WTC11 (cell line): ENCODE measurements around the gene BPIFB4. TPM values are rescaled to one million over a fixed set of nuclear protein-coding genes. Genes with fewer than 3 reads are reported as not detected.

Experiments used
- ATAC-seq: fragments of 200-7000 bp; cut with Tn5 transposase; 2 replicates; pipeline ENCODE4 v1.10.0; 2021; ENCODE audit warnings: mild to moderate bottlenecking, moderate library complexity
- CTCF ChIA-PET: fragments of 300-600 bp; sonication (Branson Sonifier 250); formaldehyde crosslinking; loops from one replicate; lab custom pipeline; 2021; ENCODE audit warnings: antibody characterized with exemption; lab: Charles Lee
- POLR2A ChIA-PET: fragments of 350-600 bp; sonication (Branson Sonifier 250); formaldehyde crosslinking; loops from one replicate; lab custom pipeline; 2021; ENCODE audit warnings: antibody characterized with exemption; lab: Charles Lee
- DNase-seq: peaks from one replicate; pipeline ENCODE4 v3.0.0; 2021; ENCODE audit warnings: low spot score
- H3K27ac Mint-ChIP-seq: 2 replicates; pipeline ENCODE4 v1.8.0; 2021; ENCODE audit warnings: mixed read lengths
- H3K27me3 Mint-ChIP-seq: 2 replicates; pipeline ENCODE4 v1.8.0; 2021; ENCODE audit warnings: low read depth, mild to moderate bottlenecking, moderate library complexity, mixed read lengths
- H3K36me3 Mint-ChIP-seq: 2 replicates; pipeline ENCODE4 v1.8.0; 2021; ENCODE audit warnings: mixed read lengths
- H3K4me1 Mint-ChIP-seq: 2 replicates; pipeline ENCODE4 v1.8.0; 2022; ENCODE audit warnings: mixed read lengths
- H3K4me3 Mint-ChIP-seq: 2 replicates; pipeline ENCODE4 v1.8.0; 2021; ENCODE audit warnings: mild to moderate bottlenecking, moderate library complexity, mixed read lengths
- H3K9me3 Mint-ChIP-seq: 2 replicates; pipeline ENCODE4 v1.8.0; 2021; ENCODE audit warnings: mixed read lengths
- AFF4 ChIP-seq: sonication (generic); formaldehyde crosslinking; IDR thresholded peaks from 2 replicates; pipeline ENCODE4 v1.8.1; 2023; ENCODE audit warnings: mild to moderate bottlenecking, missing genetic modification reagents, borderline replicate concordance
- ATF6 ChIP-seq: sonication (generic); formaldehyde crosslinking; IDR thresholded peaks from 2 replicates; pipeline ENCODE4 v1.8.1; 2023; ENCODE audit warnings: mild to moderate bottlenecking, missing genetic modification reagents
- ESRRA ChIP-seq: sonication (generic); formaldehyde crosslinking; IDR thresholded peaks from 2 replicates; pipeline ENCODE4 v1.8.1; 2022; ENCODE audit warnings: mild to moderate bottlenecking, missing genetic modification reagents, borderline replicate concordance
- ETV6 ChIP-seq: sonication (generic); formaldehyde crosslinking; IDR thresholded peaks from 2 replicates; pipeline ENCODE4 v1.8.1; 2022; ENCODE audit warnings: mild to moderate bottlenecking, missing genetic modification reagents
- FOXK1 ChIP-seq: sonication (generic); formaldehyde crosslinking; IDR thresholded peaks from 2 replicates; pipeline ENCODE4 v1.8.0; 2022; ENCODE audit warnings: mild to moderate bottlenecking, moderate library complexity, missing genetic modification reagents
- FOXP1 ChIP-seq: sonication (generic); formaldehyde crosslinking; IDR thresholded peaks from 2 replicates; pipeline ENCODE4 v1.8.0; 2022; ENCODE audit warnings: missing genetic modification reagents, mild to moderate bottlenecking, moderate library complexity, borderline replicate concordance
- JUN ChIP-seq: sonication (generic); formaldehyde crosslinking; IDR thresholded peaks from 2 replicates; pipeline ENCODE4 v1.8.0; 2023; ENCODE audit warnings: mild to moderate bottlenecking, missing genetic modification reagents
- MYBL2 ChIP-seq: sonication (generic); formaldehyde crosslinking; IDR thresholded peaks from 2 replicates; pipeline ENCODE4 v1.8.1; 2023; ENCODE audit warnings: mild to moderate bottlenecking, moderate library complexity, missing genetic modification reagents
- NFATC4 ChIP-seq: fragments of 250-450 bp; sonication (Bioruptor Pico); IDR thresholded peaks from 2 replicates; pipeline ENCODE4 v1.9.0; 2021; ENCODE audit warnings: mild to moderate bottlenecking
- NR2C2 ChIP-seq: sonication (generic); formaldehyde crosslinking; IDR thresholded peaks from 2 replicates; pipeline ENCODE4 v1.8.0; 2022; ENCODE audit warnings: mild to moderate bottlenecking, missing genetic modification reagents
- PRRX2 ChIP-seq: fragments of 250-450 bp; sonication (Bioruptor Pico); IDR thresholded peaks from 2 replicates; pipeline ENCODE4 v1.8.0; 2021; ENCODE audit warnings: mild to moderate bottlenecking
- RELA ChIP-seq: sonication (generic); formaldehyde crosslinking; IDR thresholded peaks from 2 replicates; pipeline ENCODE4 v1.8.1; 2022; ENCODE audit warnings: missing genetic modification reagents, mild to moderate bottlenecking, borderline replicate concordance
- SMAD4 ChIP-seq: sonication (generic); formaldehyde crosslinking; IDR thresholded peaks from 2 replicates; pipeline ENCODE4 v1.8.0; 2022; ENCODE audit warnings: mild to moderate bottlenecking, missing genetic modification reagents
- STAT6 ChIP-seq: sonication (generic); formaldehyde crosslinking; conservative IDR thresholded peaks from 2 replicates; pipeline ENCODE4 v1.8.1; 2023; ENCODE audit warnings: mild to moderate bottlenecking, low read depth, missing genetic modification reagents, moderate library complexity
- USF1 ChIP-seq: sonication (generic); formaldehyde crosslinking; IDR thresholded peaks from 2 replicates; pipeline ENCODE4 v1.8.0; 2022; ENCODE audit warnings: mild to moderate bottlenecking, missing genetic modification reagents
- ZNF138 ChIP-seq: sonication (generic); formaldehyde crosslinking; conservative IDR thresholded peaks from 2 replicates; pipeline ENCODE4 v1.8.1; 2022; ENCODE audit warnings: mild to moderate bottlenecking, moderate library complexity, missing genetic modification reagents
- ZNF219 ChIP-seq: sonication (generic); formaldehyde crosslinking; IDR thresholded peaks from 2 replicates; pipeline ENCODE4 v1.8.0; 2023; ENCODE audit warnings: missing genetic modification reagents, mild to moderate bottlenecking, borderline replicate concordance
- ZNF317 ChIP-seq: sonication (generic); formaldehyde crosslinking; IDR thresholded peaks from 2 replicates; pipeline ENCODE4 v1.8.1; 2023; ENCODE audit warnings: low read depth, mild to moderate bottlenecking, moderate library complexity, missing genetic modification reagents, borderline replicate concordance
- ZNF396 ChIP-seq: fragments of 250-450 bp; sonication (Bioruptor Pico); IDR thresholded peaks from 2 replicates; pipeline ENCODE4 v1.8.0; 2021; ENCODE audit warnings: mild to moderate bottlenecking, moderate library complexity, borderline replicate concordance
- total RNA-seq: library from RNA; stranded (reverse); gene quantifications from 3 replicates; pipeline ENCODE4 v1.2.3, GENCODE V29; 2021

BPIFB4 gene
- total RNA-seq, 1 experiment from 2014 or later: not detected

- H3K27ac Mint-ChIP-seq: no peak overlapping the region
- CTCF ChIA-PET: no interaction called here
- no peaks in the 10 kb centered on the region; the same call in 1 of the 2 replicates for H3K27me3 Mint-ChIP-seq
- H3K9me3 Mint-ChIP-seq: no peaks in the 10 kb centered on the region
- POLR2A ChIA-PET: interaction anchor here (0.6 kb wide), 1 partner anchor 906 kb away, joined by 3 read pairs; no protein-coding TSS in a partner anchor
- H3K4me1 Mint-ChIP-seq: no peaks in the 10 kb centered on the region
- ATAC-seq: no peak
- H3K36me3 Mint-ChIP-seq: no peaks in the 10 kb centered on the region
- TF ChIP-seq JUN (CRISPR knock-in tag): no peak
- no peak for TF ChIP-seq STAT6
- no peak for TF ChIP-seq AFF4 (CRISPR knock-in tag)
- TF ChIP-seq RELA: no peak
- TF ChIP-seq ZNF317 (CRISPR knock-in tag): no peak
- TF ChIP-seq ESRRA (CRISPR knock-in tag): no peak
- no peak for TF ChIP-seq USF1
- TF ChIP-seq MYBL2 (CRISPR knock-in tag): no peak
- TF ChIP-seq FOXK1: no peak
- no peak for TF ChIP-seq ZNF219
- no peak for TF ChIP-seq SMAD4 (CRISPR knock-in tag)
- TF ChIP-seq ZNF396 (CRISPR knock-in tag): no peak
- no peak for DNase-seq
- H3K4me3 Mint-ChIP-seq: no peak overlapping the region
These were observed 12.9 kb downstream of the BPIFB4 start for GRCh38 chr20:33092361-33092760.

- no peaks in the 10 kb centered on the region for H3K36me3 Mint-ChIP-seq
- H3K4me3 Mint-ChIP-seq: no peak overlapping the region
- no peaks in the 10 kb centered on the region for H3K4me1 Mint-ChIP-seq
- ATAC-seq (no peak), DNase-seq (no peak)
- no peaks in the 10 kb centered on the region for H3K9me3 Mint-ChIP-seq
- no peaks in the 10 kb centered on the region; the same call in 1 of the 2 replicates for H3K27me3 Mint-ChIP-seq
- H3K27ac Mint-ChIP-seq: no peak overlapping the region
- ChIA-PET CTCF (no interaction called here), POLR2A (no interaction called here)
- TF ChIP-seq PRRX2 (CRISPR knock-in tag): no peak
- TF ChIP-seq ZNF138 (CRISPR knock-in tag): no peak
- no peak for TF ChIP-seq NR2C2
- TF ChIP-seq FOXP1: no peak
- no peak for TF ChIP-seq ATF6
- TF ChIP-seq ETV6 (CRISPR knock-in tag): no peak
- TF ChIP-seq NFATC4 (CRISPR knock-in tag): no peak
These were observed 13.6 kb downstream of the BPIFB4 start for GRCh38 chr20:33093074-33093473.
